DOHH2 (cell line): ENCODE measurements around the gene RABL3.
"Not testable (repeated sequence)": the region's sequence is repeated elsewhere in the genome, so short reads cannot be mapped to it uniquely, and the experiment has no call there.

Source experiments
- CTCF ChIP-seq: fragments of 200-600 bp; sonication (generic); IDR thresholded peaks from one replicate; pipeline ENCODE4 v1.5.1; 2014; ENCODE audit warnings: antibody characterized with exemption, mild to moderate bottlenecking, low read depth, low read length; ENCODE audit not compliant: poor library complexity, severe bottlenecking
- EZH2phosphoT487 ChIP-seq: fragments of 200-600 bp; sonication (generic); IDR thresholded peaks from 2 replicates; pipeline ENCODE4 v1.6.1; 2017; ENCODE audit warnings: borderline replicate concordance, mild to moderate bottlenecking, antibody characterized with exemption, low read length, moderate library complexity, mixed read lengths

DNA sequence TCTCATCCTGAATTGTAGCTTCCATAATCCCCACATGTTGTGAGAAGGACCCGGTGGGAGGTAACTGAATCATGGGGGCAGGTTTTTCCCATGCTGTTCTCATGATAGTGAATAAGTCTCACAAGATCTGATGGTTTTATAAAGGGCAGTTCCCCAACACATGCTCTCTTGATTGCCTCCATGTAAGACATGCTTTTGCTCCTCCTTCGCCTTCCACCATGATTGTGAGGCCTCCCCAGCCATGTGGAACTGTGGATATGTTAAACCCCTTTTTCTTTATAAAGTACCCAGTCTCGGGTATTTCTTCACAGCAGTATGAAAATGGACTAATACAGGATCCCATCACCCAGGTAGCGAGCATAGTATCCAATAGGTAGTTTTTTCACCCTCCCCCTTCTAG is 103.5 kb downstream of the RABL3 start:
- TF ChIP-seq CTCF, EZH2phosphoT487: not testable (repeated sequence)
